Activated B cell treated with CpG ODN at 0.5 μM for 24 hours (primary cell): ENCODE results near the gene DAO. TPM values are rescaled to one million over a fixed set of nuclear protein-coding genes. Genes with fewer than 3 reads are reported as not detected.

Experiments
- ATAC-seq: fragments of 200-7000 bp; cut with Tn5 transposase; one replicate; pipeline ENCODE4 v1.10.0; 2021; ENCODE audit warnings: low read depth, mild to moderate bottlenecking, moderate library complexity
- CTCF ChIA-PET: fragments of 350-600 bp; sonication (Branson Sonifier 250); formaldehyde crosslinking; loops from one replicate; lab custom pipeline; 2021; ENCODE audit warnings: antibody characterized with exemption; lab: Charles Lee
- POLR2A ChIA-PET: fragments of 350-600 bp; sonication (Branson Sonifier 250); formaldehyde crosslinking; loops from one replicate; lab custom pipeline; 2021; ENCODE audit warnings: antibody characterized with exemption; lab: Charles Lee
- DNase-seq: peaks from one replicate; pipeline ENCODE4 v3.0.0; 2022
- H3K27ac Mint-ChIP-seq: one replicate; pipeline ENCODE4 v1.8.0; 2020; ENCODE audit warnings: mixed read lengths
- H3K27me3 Mint-ChIP-seq: one replicate; pipeline ENCODE4 v1.8.0; 2021; ENCODE audit warnings: mixed read lengths
- H3K36me3 Mint-ChIP-seq: one replicate; pipeline ENCODE4 v1.8.0; 2021; ENCODE audit warnings: low read depth, mixed read lengths
- H3K4me1 Mint-ChIP-seq: one replicate; pipeline ENCODE4 v1.8.0; 2021; ENCODE audit warnings: mixed read lengths
- H3K4me3 Mint-ChIP-seq: one replicate; pipeline ENCODE4 v1.8.0; 2020; ENCODE audit warnings: mild to moderate bottlenecking, mixed read lengths
- H3K9me3 Mint-ChIP-seq: one replicate; pipeline ENCODE4 v1.8.0; 2020; ENCODE audit warnings: mixed read lengths
- intact Hi-C: fragments of 100-400 bp; cut with micrococcal nuclease; formaldehyde crosslinking; loops from one replicate; pipeline ENCODE4 v1.15.1; 2024
- total RNA-seq: library from RNA; stranded (reverse); gene quantifications from 2 replicates; pipeline ENCODE4 v1.2.3, GENCODE V29; 2022
- TF ChIP-seq, protein P1 (sequence below): fragments of 200-600 bp; IDR thresholded peaks from one replicate; pipeline ENCODE4 v1.8.0; 2022; ENCODE audit warnings: antibody characterized with exemption, mild to moderate bottlenecking

The DAO gene
- total RNA-seq, 1 donor from 2014 or later: not detected

DNA sequence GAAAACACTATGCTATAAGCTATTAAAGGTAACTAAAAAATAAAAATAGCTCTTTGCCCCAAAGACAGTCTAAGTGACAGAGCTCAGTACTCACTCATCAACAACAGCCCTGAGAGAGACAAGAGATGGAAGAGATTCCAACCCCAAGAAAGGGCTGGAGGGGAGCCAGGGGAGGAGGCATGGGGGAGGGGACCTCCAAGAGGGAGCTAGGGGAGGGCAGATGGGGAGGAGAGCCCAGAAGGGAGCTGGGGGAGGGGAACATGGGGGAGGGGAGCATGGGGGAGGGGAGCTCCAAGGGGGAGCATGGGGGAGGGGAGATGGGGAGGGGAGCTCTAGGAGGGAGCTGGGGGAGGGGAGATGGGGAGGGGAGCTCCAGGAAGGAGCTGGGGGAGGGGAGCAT, 30.2 kb upstream of the DAO start:
- intact Hi-C loops: no loop called here
- Mint-ChIP-seq H3K36me3 (peaks cover 42% of the 10 kb centered on the region), H3K27ac (peak overlapping the region; percentile 35), H3K9me3 (no peaks in the 10 kb centered on the region), H3K4me3 (no peak overlapping the region), H3K27me3 (no peaks in the 10 kb centered on the region), H3K4me1 (peaks cover 20% of the 10 kb centered on the region)
- CTCF ChIA-PET: interaction anchor here (0.9 to 1.4 kb wide), 3 partner anchors 35 to 214 kb away, joined by 3 to 4 read pairs (median 4); no protein-coding TSS in a partner anchor
- POLR2A ChIA-PET: interaction anchor here (0.5 to 1.4 kb wide), 7 partner anchors 8 to 232 kb away, joined by 3 to 13 read pairs (median 6); no protein-coding TSS in a partner anchor
- no peak for ATAC-seq
- TF ChIP-seq, protein P1, sequence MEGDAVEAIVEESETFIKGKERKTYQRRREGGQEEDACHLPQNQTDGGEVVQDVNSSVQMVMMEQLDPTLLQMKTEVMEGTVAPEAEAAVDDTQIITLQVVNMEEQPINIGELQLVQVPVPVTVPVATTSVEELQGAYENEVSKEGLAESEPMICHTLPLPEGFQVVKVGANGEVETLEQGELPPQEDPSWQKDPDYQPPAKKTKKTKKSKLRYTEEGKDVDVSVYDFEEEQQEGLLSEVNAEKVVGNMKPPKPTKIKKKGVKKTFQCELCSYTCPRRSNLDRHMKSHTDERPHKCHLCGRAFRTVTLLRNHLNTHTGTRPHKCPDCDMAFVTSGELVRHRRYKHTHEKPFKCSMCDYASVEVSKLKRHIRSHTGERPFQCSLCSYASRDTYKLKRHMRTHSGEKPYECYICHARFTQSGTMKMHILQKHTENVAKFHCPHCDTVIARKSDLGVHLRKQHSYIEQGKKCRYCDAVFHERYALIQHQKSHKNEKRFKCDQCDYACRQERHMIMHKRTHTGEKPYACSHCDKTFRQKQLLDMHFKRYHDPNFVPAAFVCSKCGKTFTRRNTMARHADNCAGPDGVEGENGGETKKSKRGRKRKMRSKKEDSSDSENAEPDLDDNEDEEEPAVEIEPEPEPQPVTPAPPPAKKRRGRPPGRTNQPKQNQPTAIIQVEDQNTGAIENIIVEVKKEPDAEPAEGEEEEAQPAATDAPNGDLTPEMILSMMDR: no peak
- DNase-seq: no peak

- Mint-ChIP-seq H3K4me1 (peaks cover 27% of the 10 kb centered on the region), H3K36me3 (peaks cover 38% of the 10 kb centered on the region), H3K27ac (peak overlapping the region; percentile 72), H3K27me3 (no peaks in the 10 kb centered on the region), H3K4me3 (peak overlapping the region; percentile 28), H3K9me3 (no peaks in the 10 kb centered on the region)
- ChIA-PET CTCF (interaction anchor here (0.6 kb wide), 1 partner anchor 732 kb away, joined by 3 read pairs; no protein-coding TSS in a partner anchor), POLR2A (interaction anchor here (0.6 to 1.4 kb wide), 6 partner anchors 13 to 209 kb away, joined by 3 to 13 read pairs (median 5); no protein-coding TSS in a partner anchor)
- ATAC-seq: peak; percentile 91
- intact Hi-C loops: no loop called here
- TF ChIP-seq, protein P1: no peak
- DNase-seq: peak; percentile 32
Measured at GRCh38 chr12:108850854-108851573, 28.9 kb upstream of the DAO start.

DNA sequence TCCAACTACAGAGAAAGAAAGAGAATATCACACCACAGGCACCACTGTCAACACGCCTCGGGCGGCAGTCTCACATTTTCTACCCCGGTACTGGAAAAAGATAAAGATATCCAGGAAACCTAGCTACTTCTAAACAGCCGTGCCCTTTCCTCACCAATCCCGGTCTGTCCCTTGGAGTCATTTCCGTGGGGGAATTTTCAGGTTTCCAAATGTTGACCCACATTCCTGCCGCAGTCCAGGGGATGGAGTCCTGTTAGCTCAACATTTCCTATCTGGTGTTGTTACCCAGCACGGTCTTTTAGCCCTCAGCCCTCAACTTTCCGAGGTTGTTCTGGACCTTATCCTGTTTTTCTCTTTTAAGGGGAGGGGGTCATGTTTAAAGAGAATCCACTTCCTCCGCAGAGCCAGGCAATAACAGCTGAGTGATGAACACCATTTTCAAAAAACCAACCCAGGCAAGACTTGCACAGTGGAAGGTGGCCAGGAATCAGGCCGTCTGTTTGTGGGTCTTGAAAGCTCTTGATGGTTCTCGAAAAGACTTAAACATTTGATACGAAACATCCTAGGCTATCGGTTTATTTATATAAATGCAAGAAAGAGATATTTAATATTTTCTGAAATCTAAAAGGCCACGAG, 27.1 kb upstream of the DAO start:
- ChIA-PET POLR2A (interaction anchor here (1.1 kb wide), 1 partner anchor 9 kb away, joined by 22 read pairs; no protein-coding TSS in a partner anchor), CTCF (interaction anchor here (0.7 kb wide), 1 partner anchor 30 kb away, joined by 3 read pairs; no protein-coding TSS in a partner anchor)
- Mint-ChIP-seq H3K4me3 (no peak overlapping the region), H3K27ac (no peak overlapping the region), H3K9me3 (no peaks in the 10 kb centered on the region), H3K4me1 (peaks cover 38% of the 10 kb centered on the region), H3K27me3 (no peaks in the 10 kb centered on the region), H3K36me3 (peaks cover 28% of the 10 kb centered on the region)
- intact Hi-C loops: no loop called here
- ATAC-seq (no peak), DNase-seq (no peak)
- TF ChIP-seq, protein P1: no peak

DNA sequence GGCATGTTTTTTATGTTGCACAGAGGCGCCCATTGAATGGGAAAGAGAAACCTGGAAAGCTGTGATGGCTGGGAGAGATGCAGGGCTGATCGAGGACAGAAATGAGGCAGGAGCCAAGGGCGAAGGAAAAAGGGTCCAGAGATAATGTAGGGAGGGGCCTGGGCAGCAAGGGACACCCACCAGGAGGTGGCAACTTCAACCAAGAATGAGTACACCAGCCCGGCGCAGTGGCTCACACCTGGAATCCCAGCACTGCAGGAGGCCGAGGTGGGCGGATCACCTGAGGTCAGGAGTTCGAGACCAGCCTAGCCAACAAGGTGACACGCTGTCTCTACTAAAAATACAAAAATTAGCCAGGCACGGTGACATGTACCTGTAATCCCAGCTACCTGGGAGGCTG, 26.5 kb upstream of the DAO start:
- Mint-ChIP-seq H3K9me3 (no peaks in the 10 kb centered on the region), H3K36me3 (peaks cover 22% of the 10 kb centered on the region), H3K27ac (peak overlapping the region; percentile 5), H3K4me1 (peaks cover 44% of the 10 kb centered on the region), H3K27me3 (no peaks in the 10 kb centered on the region), H3K4me3 (no peak overlapping the region)
- intact Hi-C loops: no loop called here
- TF ChIP-seq, protein P1: no peak
- DNase-seq: no peak
- CTCF ChIA-PET: interaction anchor here (0.7 kb wide), 1 partner anchor 31 kb away, joined by 3 read pairs; no protein-coding TSS in a partner anchor
- ATAC-seq: no peak
- POLR2A ChIA-PET: interaction anchor here (1.1 kb wide), 1 partner anchor 9 kb away, joined by 22 read pairs; no protein-coding TSS in a partner anchor

DNA sequence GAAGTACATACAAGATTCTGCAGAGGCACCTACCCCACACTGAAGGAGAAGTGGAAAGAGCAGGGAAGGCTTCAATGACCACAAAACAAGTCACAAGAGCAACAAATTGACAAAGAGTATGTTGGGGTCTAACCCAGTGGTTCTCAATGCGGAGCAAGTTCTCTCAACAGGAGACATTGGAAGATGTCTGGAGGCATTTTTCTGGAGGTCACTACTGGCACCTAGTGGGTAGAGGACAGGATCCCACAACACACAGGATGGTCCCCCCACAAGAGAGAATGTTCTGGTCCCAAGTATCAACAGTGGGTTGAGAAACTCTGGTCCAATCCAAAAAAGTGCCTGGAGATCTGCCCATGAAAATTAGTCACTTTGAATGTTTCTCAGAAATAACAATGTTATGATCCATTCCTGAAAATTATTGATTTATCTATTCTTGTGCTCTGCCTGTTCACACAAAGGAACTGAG, 25.9 kb upstream of the DAO start:
- Mint-ChIP-seq H3K36me3 (peaks cover 20% of the 10 kb centered on the region), H3K4me3 (no peak overlapping the region)
- no peak for DNase-seq

More for the DNA sequence above, 25.9 kb upstream of the DAO start:
- TF ChIP-seq, protein P1: no peak
- intact Hi-C loops: no loop called here
- no peak overlapping the region for H3K27ac Mint-ChIP-seq
- no peaks in the 10 kb centered on the region for H3K27me3 Mint-ChIP-seq
- no peaks in the 10 kb centered on the region for H3K9me3 Mint-ChIP-seq
- peaks cover 50% of the 10 kb centered on the region for H3K4me1 Mint-ChIP-seq
- CTCF ChIA-PET: no interaction called here
- no peak for ATAC-seq
- POLR2A ChIA-PET: no interaction called here
